HL-60/S4 (cell line): ENCODE measurements around the gene ZDHHC14.
"Not testable (repeated sequence)": the region's sequence is repeated elsewhere in the genome, so short reads cannot be mapped to it uniquely, and the experiment has no call there.

Experiments
- in situ Hi-C: fragments of 300-500 bp; cut with MboI; formaldehyde crosslinking; loops from 2 replicates; pipeline ENCODE4 v1.14.3; 2022; ENCODE audit warnings: low sequenced_read_pairs

ZDHHC14 gene

DNA sequence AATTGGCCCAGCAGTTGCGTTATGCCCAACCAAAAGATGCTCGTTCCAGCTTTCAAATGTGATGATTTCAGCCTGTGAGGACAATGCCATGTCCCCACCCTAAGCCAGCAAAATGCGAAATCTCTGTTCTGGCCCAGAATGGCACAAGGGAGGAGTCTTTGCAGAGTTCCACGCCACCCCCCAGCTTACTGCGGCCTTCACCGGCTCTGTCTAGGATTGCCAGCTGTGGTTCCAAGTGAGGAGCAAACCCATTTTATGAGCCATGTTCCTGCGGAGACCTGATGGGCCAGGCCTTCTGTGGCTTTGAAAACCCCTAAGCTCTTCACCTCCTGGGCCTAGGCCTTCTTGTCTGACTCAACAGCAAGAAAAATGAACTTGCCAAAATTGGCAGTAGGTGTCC, 295.3 kb downstream of the ZDHHC14 start:
- in situ Hi-C loops: no loop called here

DNA sequence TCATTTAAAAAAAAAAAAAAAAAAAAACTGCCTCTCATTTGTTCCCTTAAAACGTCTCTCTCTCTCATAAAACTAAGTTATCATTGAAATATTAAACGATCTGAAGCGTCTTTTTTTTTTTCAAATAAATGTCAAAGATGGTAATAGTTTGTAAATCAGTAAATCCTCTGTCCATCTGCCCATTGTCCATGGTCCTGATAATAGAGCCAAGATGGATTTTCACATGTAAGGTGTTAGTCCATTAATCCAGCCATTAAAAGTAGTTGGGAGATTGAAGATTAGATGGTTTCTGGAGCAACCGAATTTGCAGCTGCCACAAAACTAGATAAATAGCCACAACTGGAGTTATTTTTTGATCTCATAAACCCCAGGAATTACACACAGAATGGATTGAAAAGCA, 296.2 kb downstream of the ZDHHC14 start:
- in situ Hi-C loops: no loop called here

GRCh38 chr6:157679605-157680580, 298.9 kb downstream of the ZDHHC14 start:
- in situ Hi-C loops: no loop called here

DNA sequence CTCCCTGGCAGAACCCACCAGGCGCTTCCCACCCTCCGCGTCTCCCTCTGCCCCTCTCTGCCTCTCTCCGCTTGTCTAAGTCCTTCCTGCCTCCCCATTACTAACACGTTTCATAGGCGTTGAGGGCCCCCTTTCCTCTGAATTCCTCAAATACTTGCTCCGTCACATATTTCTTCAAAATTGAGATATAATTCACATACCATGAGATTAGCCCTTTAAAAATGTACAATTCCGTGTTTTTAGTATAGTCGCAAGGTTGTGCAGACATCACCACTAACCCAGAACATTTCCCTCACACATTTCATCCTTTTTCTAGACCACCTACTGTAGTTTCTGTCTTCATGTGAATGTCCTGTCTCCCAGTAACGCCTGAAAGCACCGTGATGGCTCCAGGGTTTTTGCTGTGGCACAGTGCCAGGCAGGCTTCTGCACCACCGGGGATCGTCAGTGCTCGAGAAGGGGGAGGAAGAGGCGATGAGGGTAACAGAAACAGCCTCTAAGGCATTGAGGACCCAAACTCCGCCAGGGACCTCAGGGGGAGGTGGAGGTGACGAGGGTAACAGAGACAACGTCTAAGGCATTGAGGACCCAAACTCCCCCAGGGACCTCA, 300.2 kb downstream of the ZDHHC14 start:
- in situ Hi-C loops: no loop called here

GRCh38 chr6:157682856-157683481, 302.0 kb downstream of the ZDHHC14 start:
- in situ Hi-C loops: no loop called here

GRCh38 chr6:157683707-157684106, 302.7 kb downstream of the ZDHHC14 start:
- in situ Hi-C loops: no loop called here

- in situ Hi-C loops: no loop called here
These were observed 303.8 kb downstream of the ZDHHC14 start for GRCh38 chr6:157684620-157685299.

DNA sequence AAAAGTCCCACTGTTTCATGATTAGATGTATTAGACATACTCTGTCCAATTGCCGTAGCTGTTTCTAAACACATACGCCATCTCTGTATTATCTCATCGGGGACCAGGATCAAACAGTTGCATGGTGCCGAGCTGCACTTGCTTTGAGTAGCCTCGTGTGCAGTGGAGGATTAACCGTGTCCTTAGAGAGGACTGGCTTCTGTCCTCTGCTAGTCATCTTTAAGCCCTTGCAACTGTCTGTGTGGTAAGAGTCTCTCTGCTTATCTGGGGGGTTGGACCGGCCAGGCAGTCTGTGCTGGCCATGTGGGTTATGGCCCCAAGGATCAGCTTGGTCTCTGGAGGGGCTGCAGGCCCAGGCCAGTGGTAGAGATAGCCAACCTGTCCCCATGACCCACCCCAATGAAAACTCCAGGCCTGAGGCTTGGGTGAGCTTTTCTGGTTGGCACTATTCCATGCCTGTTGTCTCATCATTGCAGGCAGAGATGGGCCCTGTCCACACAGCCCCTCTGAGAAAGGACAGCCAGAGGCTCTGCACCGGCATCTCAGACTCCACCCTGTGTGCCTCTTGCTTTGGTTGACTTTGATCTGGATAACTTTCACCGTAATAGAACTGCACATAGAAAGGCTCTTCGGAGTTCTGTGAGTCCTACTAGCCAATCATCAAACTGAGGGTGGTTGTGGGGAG, 304.7 kb downstream of the ZDHHC14 start:
- in situ Hi-C loops: no loop called here

DNA sequence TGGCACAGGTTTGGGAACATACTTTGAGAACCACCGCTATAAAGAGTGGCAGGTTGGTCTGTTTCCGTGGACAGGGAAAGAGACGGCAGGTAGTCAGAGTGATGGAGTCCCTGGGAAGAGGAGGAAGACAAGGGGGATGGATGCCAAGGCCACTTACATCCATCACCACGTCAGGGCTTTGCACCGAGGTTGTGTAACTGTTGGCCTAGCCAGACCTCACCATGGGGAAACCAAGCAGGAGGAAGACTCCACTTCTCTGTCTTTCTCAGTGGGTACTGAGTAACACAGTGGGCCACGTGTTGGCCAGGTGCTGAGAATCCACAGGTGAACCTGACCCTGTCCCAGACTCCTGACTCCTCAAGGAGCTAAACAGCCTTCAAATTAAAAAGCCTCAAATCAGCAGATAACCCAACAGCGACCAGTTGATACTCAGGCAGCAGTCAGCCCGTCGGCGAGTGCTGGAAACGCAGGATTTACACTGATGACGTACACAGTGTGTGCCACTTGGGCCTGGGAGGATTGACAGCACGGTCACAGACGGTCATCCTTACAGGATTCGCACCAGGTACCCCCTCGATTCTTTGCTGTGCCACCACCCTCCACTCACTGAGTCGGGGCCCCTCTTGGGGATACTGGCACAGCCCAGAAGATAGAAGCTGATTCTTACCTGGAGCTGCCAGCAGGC, 307.4 kb downstream of the ZDHHC14 start:
- in situ Hi-C loops: no loop called here

DNA sequence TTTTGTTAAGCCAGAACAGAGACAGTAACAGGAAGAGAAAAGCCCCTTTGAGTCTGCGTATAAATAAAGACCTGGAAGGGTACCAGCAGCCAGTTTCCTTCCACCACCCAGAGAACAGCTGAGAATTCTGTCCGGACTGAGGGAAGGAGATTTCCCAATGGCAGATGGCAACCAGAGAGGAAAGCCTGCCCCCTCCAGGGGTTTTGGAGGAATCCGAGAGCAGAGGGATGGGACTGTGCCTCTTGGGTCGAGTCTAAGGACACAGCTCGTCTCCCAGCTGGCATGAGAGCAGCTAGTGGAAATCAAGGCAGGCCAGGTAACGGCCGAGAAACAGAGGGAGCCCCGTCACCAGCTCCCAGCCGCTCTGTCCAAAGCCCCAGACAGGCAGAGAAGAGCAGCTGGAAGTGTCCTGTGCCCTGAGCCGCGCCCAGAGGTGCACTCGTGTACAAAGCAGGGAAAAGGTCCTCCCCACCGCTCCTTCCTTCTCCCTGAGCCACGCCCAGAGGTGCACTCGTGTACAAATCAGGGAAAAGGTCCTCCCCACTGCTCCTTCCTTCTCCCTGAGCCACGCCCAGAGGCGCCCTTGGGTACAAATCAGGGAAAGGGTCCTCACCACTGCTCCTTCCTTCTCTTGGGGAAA, 308.1 kb downstream of the ZDHHC14 start:
- in situ Hi-C loops: no loop called here

GRCh38 chr6:157689875-157690274, 308.9 kb downstream of the ZDHHC14 start:
- in situ Hi-C loops: no loop called here

DNA sequence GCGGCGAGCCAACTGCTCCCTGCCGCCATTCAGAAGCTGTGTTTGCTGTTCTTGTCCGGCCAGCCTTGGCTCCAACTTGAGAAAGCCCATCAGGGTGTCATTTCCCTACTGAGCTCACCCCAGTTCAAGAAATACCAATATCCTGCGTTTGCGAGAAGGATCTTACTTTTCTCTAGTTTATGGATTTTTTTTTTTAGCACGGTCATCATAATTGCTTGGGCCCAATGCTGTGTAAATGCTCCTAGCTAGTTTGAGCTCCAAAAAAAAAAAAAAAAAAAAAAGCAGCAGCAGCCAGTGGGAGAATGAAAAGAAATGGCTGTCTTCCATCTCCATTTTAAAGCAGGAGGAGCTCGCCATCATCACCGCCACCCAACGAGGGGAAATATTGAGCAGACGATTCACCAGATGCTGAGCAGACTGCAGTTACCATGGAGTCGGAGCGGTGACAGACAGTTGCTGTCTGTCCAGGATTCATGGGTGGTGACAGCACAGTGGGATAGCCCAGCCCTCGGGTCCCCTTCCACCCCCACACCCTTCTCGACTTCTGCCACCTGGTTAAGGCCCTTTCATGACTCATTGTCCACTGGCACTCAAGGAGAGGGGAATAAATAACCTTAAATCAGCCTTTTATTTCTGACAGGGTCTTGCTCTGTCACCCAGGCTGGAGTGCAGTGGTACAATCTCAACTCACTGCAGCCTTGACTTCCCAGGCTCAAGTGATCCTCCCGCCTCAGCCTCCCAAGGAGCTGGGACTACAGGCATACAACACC, 309.6 kb downstream of the ZDHHC14 start:
- in situ Hi-C loops: no loop called here

DNA sequence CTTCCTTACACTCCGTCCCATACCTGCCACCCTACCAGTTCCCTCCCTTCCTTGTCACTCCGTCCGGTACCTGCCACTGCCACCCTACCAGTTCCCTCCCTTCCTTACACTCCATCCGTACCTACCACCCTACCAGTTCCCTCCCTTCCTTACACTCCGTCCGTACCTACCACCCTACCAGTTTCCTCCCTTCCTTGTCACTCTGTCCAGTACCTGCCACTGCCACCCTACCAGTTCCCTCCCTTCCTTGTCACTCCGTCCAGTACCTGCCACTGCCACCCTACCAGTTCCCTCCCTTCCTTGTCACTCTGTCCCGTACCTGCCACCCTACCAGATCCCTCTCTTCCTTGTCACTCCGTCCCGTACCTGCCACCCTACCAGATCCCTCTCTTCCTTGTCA, 310.6 kb downstream of the ZDHHC14 start:
- in situ Hi-C loops: not testable (repeated sequence)

DNA sequence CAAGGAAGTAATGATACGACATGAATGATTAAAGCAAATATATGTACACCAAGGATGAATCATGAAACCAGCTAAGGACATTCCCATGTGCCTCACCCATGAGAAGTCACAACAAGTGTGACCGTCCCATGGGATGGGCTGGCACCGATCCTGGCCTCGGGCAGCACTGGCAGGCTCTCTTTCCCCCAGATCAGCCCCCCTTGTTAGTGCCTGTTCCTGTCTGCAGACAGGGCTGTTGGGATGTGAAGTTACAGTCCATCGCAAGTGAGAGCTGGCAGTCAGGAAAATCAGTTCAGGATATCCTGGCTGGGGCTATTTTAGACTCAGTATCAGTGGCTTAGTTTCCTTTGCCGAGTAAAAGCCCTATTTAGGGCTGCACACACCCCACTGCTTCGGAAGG, 312.9 kb downstream of the ZDHHC14 start:
- in situ Hi-C loops: no loop called here

- in situ Hi-C loops: no loop called here
These were observed 314.5 kb downstream of the ZDHHC14 start for GRCh38 chr6:157695301-157696040.

DNA sequence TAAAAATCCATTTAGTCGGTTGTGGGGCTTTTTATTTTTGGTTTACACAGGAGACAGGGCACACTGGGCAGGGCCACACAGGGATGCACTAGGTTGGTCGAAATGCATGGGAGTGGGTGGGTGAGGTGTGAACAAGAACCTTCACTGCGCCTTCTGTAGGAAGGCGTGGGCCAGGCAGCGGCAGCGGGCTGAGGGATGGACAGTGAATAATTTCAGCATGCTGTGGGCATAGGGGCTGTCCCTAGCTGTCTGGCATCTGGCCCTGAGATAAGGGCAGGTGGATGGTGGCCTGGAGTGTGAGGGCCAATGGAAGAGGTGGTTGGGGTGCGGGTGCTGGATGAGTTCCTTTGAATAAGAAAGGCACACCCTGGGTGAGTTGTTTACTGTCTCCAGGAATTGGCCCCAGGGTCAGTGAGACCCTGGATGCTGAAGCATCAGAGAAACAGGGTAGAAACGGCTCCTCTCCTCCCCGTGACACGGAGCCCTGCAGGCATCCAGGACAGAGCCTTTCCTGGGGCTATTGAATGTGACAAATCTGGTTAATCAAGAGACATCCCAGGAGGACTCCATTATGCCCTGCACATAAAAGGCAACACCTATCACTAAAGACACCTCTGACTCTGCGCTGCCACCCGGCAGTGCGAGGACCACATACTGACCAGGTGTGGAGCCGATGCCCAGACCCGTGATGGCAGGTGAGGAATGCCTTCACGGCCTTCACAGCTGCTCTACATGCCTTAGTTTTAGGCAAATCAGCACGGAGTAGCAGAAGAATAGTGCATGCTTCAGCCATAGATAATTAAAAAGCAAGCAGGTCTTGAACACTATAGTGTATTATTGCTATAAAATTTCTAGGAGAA, 319.0 kb downstream of the ZDHHC14 start:
- in situ Hi-C loops: no loop called here

GRCh38 chr6:157706351-157706750, 325.4 kb downstream of the ZDHHC14 start:
- in situ Hi-C loops: not testable (repeated sequence)
